OCI-LY7 (cell line): ENCODE data around the gene SLC35F1. TPM values are rescaled to one million over a fixed set of nuclear protein-coding genes. Genes with fewer than 3 reads are reported as not detected.

Source experiments
- BruUV-seq: library from RNA; stranded (reverse); fragments of 400-500 nt; replicated peaks from 2 replicates; lab custom pipeline; 2021; lab: Mats Ljungman, UMichigan
- CTCF ChIA-PET: fragments of 300-600 bp; sonication (Branson Sonifier 250); formaldehyde crosslinking; loops from one replicate; lab custom pipeline; 2022; ENCODE audit warnings: antibody characterized with exemption; ENCODE audit not compliant: unreplicated experiment; lab: Charles Lee
- POLR2A ChIA-PET: fragments of 300-600 bp; sonication (Branson Sonifier 250); formaldehyde crosslinking; loops from one replicate; lab custom pipeline; 2022; ENCODE audit warnings: antibody characterized with exemption; lab: Charles Lee
- DNase-seq: peaks from one replicate; pipeline ENCODE4 v3.0.0-alpha.2; 2015; ENCODE audit warnings: low spot score
- H2AFZ ChIP-seq: fragments of 200-600 bp; sonication (generic), shearing (Covaris generic); 2 replicates; pipeline ENCODE4 v1.6.1; 2014; ENCODE audit warnings: mild to moderate bottlenecking, antibody characterized with exemption, low read length, moderate library complexity
- H3K27ac ChIP-seq: fragments of 200-600 bp; sonication (generic); 2 replicates; pipeline ENCODE4 v1.5.1; 2014; ENCODE audit warnings: mixed run types, low read depth, mild to moderate bottlenecking, moderate library complexity, low read length, inconsistent platforms; ENCODE audit not compliant: poor library complexity, severe bottlenecking
- H3K36me3 ChIP-seq: fragments of 200-600 bp; sonication (generic); 2 replicates; pipeline ENCODE4 v1.6.1; 2014; ENCODE audit warnings: mild to moderate bottlenecking, antibody characterized with exemption, low read length, moderate library complexity, mixed read lengths; ENCODE audit not compliant: insufficient read depth
- H3K4me1 ChIP-seq: fragments of 200-600 bp; sonication (generic); 2 replicates; pipeline ENCODE4 v1.5.1; 2014; ENCODE audit warnings: mild to moderate bottlenecking, low read length; ENCODE audit not compliant: insufficient read depth, poor library complexity, severe bottlenecking
- H3K4me2 ChIP-seq: fragments of 200-600 bp; sonication (generic); 2 replicates; pipeline ENCODE4 v1.6.1; 2014; ENCODE audit warnings: mild to moderate bottlenecking, low read length
- H3K4me3 ChIP-seq: fragments of 200-600 bp; sonication (generic); 2 replicates; pipeline ENCODE4 v1.5.1; 2014; ENCODE audit warnings: mild to moderate bottlenecking, low read depth, low read length; ENCODE audit not compliant: poor library complexity, severe bottlenecking
- H3K79me2 ChIP-seq: fragments of 200-600 bp; sonication (generic); 2 replicates; pipeline ENCODE4 v1.6.1; 2016; ENCODE audit warnings: low read depth, mild to moderate bottlenecking, low read length, moderate library complexity, mixed read lengths; ENCODE audit not compliant: insufficient read depth
- H3K9me2 ChIP-seq: fragments of 200-600 bp; sonication (generic); 2 replicates; pipeline ENCODE4 v1.6.1; 2016; ENCODE audit warnings: mild to moderate bottlenecking, low read length, mixed read lengths; ENCODE audit not compliant: insufficient read depth
- H3K9me3 ChIP-seq: fragments of 200-600 bp; sonication (generic); 2 replicates; pipeline ENCODE4 v1.6.1; 2014; ENCODE audit warnings: mild to moderate bottlenecking, mixed run types, low read length, mixed read lengths
- H4K20me1 ChIP-seq: fragments of 200-600 bp; sonication (generic); 2 replicates; pipeline ENCODE4 v1.6.1; 2014; ENCODE audit warnings: mild to moderate bottlenecking, antibody characterized with exemption, low read length, moderate library complexity, mixed read lengths; ENCODE audit not compliant: insufficient read depth
- EZH2phosphoT487 ChIP-seq: fragments of 200-600 bp; sonication (generic); IDR thresholded peaks from 2 replicates; pipeline ENCODE4 v1.6.1; 2018; ENCODE audit warnings: low read depth, borderline replicate concordance, mild to moderate bottlenecking, mixed run types, antibody characterized with exemption, low read length, moderate library complexity, mixed read lengths
- intact Hi-C: fragments of 100-400 bp; cut with micrococcal nuclease; formaldehyde crosslinking; loops from one replicate; pipeline ENCODE4 v1.10.0; 2022; ENCODE audit not compliant: unreplicated experiment
- total RNA-seq, 2 experiments: library from RNA; depleted of rRNA in 1 of 2; stranded (reverse); fragments of >200 nt in 1 of 2; shearing (Covaris generic) in 1 of 2; gene quantifications; 2 replicates each; pipeline ENCODE4 v1.2.3, GENCODE V29; 2014 to 2022
- TF ChIP-seq, protein P1 (sequence below): fragments of 200-600 bp; sonication (generic); conservative IDR thresholded peaks from 2 replicates; pipeline ENCODE4 v1.5.1; 2014; ENCODE audit warnings: mild to moderate bottlenecking, antibody characterized with exemption, low read length, moderate library complexity, mixed read lengths

Gene SLC35F1
- total RNA-seq, 2 experiments from 2014 or later = 0.03 TPM; not detected in 1

GRCh38 chr6:118212451-118213173 lies 305.5 kb downstream of the SLC35F1 start:
- Histone ChIP-seq H3K27ac (no peak overlapping the region), H3K36me3 (no peaks in the 10 kb centered on the region), H2AFZ (no peak overlapping the region), H3K4me3 (no peak overlapping the region), H3K79me2 (no peaks in the 10 kb centered on the region), H3K4me1 (no peaks in the 10 kb centered on the region), H4K20me1 (no peaks in the 10 kb centered on the region), H3K9me3 (no peaks in the 10 kb centered on the region), H3K9me2 (no peaks in the 10 kb centered on the region), H3K4me2 (no peak overlapping the region)
- BruUV-seq = no TSS peak
- POLR2A ChIA-PET = interaction anchor here (0.7 kb wide), 2 partner anchors 19 to 807 kb away, joined by 3 read pairs; no protein-coding TSS in a partner anchor
- DNase-seq = no peak
- CTCF ChIA-PET = no interaction called here
- TF ChIP-seq EZH2phosphoT487 = no peak
- TF ChIP-seq, protein P1, sequence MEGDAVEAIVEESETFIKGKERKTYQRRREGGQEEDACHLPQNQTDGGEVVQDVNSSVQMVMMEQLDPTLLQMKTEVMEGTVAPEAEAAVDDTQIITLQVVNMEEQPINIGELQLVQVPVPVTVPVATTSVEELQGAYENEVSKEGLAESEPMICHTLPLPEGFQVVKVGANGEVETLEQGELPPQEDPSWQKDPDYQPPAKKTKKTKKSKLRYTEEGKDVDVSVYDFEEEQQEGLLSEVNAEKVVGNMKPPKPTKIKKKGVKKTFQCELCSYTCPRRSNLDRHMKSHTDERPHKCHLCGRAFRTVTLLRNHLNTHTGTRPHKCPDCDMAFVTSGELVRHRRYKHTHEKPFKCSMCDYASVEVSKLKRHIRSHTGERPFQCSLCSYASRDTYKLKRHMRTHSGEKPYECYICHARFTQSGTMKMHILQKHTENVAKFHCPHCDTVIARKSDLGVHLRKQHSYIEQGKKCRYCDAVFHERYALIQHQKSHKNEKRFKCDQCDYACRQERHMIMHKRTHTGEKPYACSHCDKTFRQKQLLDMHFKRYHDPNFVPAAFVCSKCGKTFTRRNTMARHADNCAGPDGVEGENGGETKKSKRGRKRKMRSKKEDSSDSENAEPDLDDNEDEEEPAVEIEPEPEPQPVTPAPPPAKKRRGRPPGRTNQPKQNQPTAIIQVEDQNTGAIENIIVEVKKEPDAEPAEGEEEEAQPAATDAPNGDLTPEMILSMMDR = no peak
- intact Hi-C loops = no loop called here

- DNase-seq = no peak
- no peaks in the 10 kb centered on the region for H4K20me1 ChIP-seq
- H3K4me2 ChIP-seq = no peak overlapping the region
- TF ChIP-seq, protein P1 = no peak
- TF ChIP-seq EZH2phosphoT487 = no peak
- no peak overlapping the region for H2AFZ ChIP-seq
- no peaks in the 10 kb centered on the region for H3K9me3 ChIP-seq
- no peak overlapping the region for H3K4me3 ChIP-seq
- H3K27ac ChIP-seq = no peak overlapping the region
- BruUV-seq = no TSS peak
- ChIA-PET CTCF (no interaction called here), POLR2A (no interaction called here)
- H3K79me2 ChIP-seq = no peaks in the 10 kb centered on the region
- H3K4me1 ChIP-seq = no peaks in the 10 kb centered on the region
- no peaks in the 10 kb centered on the region for H3K9me2 ChIP-seq
- H3K36me3 ChIP-seq = no peaks in the 10 kb centered on the region
- intact Hi-C loops = no loop called here
Observed at GRCh38 chr6:118215269-118215668, 308.2 kb downstream of the SLC35F1 start.

DNA sequence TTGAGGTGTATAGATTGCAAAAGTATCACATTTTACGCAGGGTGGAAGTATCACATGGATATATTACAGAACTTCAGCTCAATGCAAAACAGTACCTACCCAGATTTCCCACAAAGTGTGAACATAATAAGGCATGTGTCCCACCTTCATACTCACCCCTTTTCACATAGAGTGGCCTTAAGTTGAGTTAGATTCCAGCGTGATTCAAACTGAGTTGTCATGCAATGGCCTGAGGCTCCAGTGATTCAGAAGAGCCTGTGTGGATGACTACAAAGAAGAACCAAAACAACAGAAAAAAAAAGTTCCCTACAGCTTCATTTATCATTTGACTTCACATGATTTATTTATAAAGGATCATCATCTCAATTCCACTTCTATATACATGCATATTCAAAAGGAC lies 309.7 kb downstream of the SLC35F1 start:
- TF ChIP-seq EZH2phosphoT487 = no peak
- TF ChIP-seq, protein P1 = no peak
- H3K9me2 ChIP-seq = no peaks in the 10 kb centered on the region
- H3K36me3 ChIP-seq = no peaks in the 10 kb centered on the region
- CTCF ChIA-PET = no interaction called here
- no peaks in the 10 kb centered on the region for H3K9me3 ChIP-seq
- intact Hi-C loops = no loop called here
- H3K27ac ChIP-seq = no peak overlapping the region
- no peaks in the 10 kb centered on the region for H4K20me1 ChIP-seq
- H3K79me2 ChIP-seq = no peaks in the 10 kb centered on the region
- POLR2A ChIA-PET = no interaction called here
- H2AFZ ChIP-seq = no peak overlapping the region
- no peak overlapping the region for H3K4me2 ChIP-seq
- no peaks in the 10 kb centered on the region for H3K4me1 ChIP-seq
- BruUV-seq = no TSS peak
- DNase-seq = no peak
- no peak overlapping the region for H3K4me3 ChIP-seq
